HG03139 (cell line): Measurements from ENCODE around the gene LINGO4.
"Not testable (repeated sequence)": the region's sequence is repeated elsewhere in the genome, so short reads cannot be mapped to it uniquely, and the experiment has no call there.

Experiments used
- ATAC-seq: cut with Tn5 transposase; IDR thresholded peaks from one replicate; pipeline ENCODE4 v1.9.1; 2021; ENCODE audit not compliant: unreplicated experiment

LINGO4 gene

GRCh38 chr1:151783796-151784195 lies 21.4 kb downstream of the LINGO4 start:
- no peak for ATAC-seq

DNA sequence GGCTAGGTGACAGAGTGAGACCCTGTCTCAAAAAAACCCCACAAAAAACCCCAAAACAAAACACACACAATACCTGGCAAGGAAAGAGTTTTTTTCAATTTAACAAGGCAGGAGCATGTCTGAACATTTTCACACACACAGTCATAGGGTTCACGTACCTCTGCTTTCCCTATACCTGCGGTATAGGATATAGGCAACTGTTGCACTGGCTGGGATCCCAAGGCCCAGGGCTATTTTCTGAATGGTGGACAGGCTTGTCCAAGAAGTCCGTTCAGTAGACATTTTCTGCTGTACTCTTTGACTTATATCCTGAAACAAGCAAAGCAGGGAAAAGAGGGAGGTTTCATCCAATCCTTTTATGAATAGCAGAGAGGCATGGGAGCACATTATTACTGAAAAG lies 22.5 kb downstream of the LINGO4 start:
- no peak for ATAC-seq

- not testable (repeated sequence) for ATAC-seq
Measured at GRCh38 chr1:151782026-151782425, 23.2 kb downstream of the LINGO4 start.

- not testable (repeated sequence) for ATAC-seq
Measured at GRCh38 chr1:151780736-151781135, 24.5 kb downstream of the LINGO4 start.

GRCh38 chr1:151779852-151780251 lies 25.4 kb downstream of the LINGO4 start:
- ATAC-seq: no peak

GRCh38 chr1:151777317-151777716 lies 27.9 kb downstream of the LINGO4 start:
- ATAC-seq: no peak

- ATAC-seq: no peak
Measured at GRCh38 chr1:151776665-151777062, 28.6 kb downstream of the LINGO4 start.

GRCh38 chr1:151775894-151776664 lies 29.1 kb downstream of the LINGO4 start:
- ATAC-seq: no peak

GRCh38 chr1:151774256-151774922 lies 30.8 kb downstream of the LINGO4 start:
- ATAC-seq: no peak

GRCh38 chr1:151773702-151774101 lies 31.5 kb downstream of the LINGO4 start:
- no peak for ATAC-seq

DNA sequence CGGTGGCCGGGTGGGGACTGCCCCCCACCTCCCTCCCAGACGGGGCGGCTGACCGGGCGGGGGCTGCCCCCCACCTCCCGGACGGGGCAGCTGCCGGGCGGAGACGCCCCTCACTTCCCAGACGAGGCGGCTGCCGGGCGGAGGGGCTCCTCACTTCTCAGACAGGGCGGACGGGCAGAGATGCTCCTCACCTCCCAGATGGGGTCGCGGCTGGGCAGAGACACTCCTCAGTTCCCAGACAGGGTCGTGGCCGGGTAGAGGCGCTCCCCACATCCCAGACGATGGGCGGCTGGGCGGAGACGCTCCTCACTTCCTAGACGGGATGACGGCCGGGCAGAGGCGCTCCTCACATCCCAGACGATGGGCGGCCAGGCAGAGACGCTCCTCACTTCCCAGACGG lies 35.9 kb downstream of the LINGO4 start:
- not testable (repeated sequence) for ATAC-seq

- not testable (repeated sequence) for ATAC-seq
Measured at GRCh38 chr1:151768351-151769066, 36.7 kb downstream of the LINGO4 start.

DNA sequence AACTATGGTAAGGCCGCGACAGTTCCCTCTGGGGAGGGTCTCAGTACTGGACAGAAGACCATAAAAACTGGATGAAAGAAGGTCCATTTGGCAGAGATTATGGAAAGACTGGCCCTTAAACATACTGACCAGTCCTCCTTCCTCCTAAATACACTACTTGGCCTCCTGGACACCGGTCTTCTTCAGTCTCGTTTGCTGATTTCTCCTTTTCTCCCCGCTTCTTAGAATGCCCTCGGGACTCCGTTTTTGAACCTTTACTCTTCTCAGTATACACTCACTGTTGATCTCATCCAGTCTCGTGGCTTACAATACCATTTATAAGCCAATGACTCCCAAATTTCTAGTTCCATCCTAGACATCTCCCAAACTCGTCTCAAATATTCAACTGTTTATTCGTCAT lies 41.2 kb downstream of the LINGO4 start:
- no peak for ATAC-seq

- ATAC-seq: peak; percentile 88
Measured at GRCh38 chr1:151762941-151763921, 42.0 kb downstream of the LINGO4 start, which contains the start of gene MRPL9. Gene MRPL9 (minus strand): TSS chr1:151763496. CDS start chr1:151763479, 17 bp downstream.

- ATAC-seq: no peak
Measured at GRCh38 chr1:151760597-151761385, 44.4 kb downstream of the LINGO4 start.

GRCh38 chr1:151759241-151759640 lies 46.0 kb downstream of the LINGO4 start:
- ATAC-seq: no peak

- no peak for ATAC-seq
Measured at GRCh38 chr1:151756291-151756690, 48.9 kb downstream of the LINGO4 start.
